CD4-positive, alpha-beta T cell treated with Interleukin-6 for 4 hours (primary cell): ENCODE data around the gene SLC16A6.
"Not testable (repeated sequence)": the region's sequence is repeated elsewhere in the genome, so short reads cannot be mapped to it uniquely, and the experiment has no call there.

Experiments
- DNase-seq: peaks from one replicate; pipeline ENCODE4 v3.0.0-alpha.2; 2020; ENCODE audit warnings: mixed read lengths

The SLC16A6 gene

DNA sequence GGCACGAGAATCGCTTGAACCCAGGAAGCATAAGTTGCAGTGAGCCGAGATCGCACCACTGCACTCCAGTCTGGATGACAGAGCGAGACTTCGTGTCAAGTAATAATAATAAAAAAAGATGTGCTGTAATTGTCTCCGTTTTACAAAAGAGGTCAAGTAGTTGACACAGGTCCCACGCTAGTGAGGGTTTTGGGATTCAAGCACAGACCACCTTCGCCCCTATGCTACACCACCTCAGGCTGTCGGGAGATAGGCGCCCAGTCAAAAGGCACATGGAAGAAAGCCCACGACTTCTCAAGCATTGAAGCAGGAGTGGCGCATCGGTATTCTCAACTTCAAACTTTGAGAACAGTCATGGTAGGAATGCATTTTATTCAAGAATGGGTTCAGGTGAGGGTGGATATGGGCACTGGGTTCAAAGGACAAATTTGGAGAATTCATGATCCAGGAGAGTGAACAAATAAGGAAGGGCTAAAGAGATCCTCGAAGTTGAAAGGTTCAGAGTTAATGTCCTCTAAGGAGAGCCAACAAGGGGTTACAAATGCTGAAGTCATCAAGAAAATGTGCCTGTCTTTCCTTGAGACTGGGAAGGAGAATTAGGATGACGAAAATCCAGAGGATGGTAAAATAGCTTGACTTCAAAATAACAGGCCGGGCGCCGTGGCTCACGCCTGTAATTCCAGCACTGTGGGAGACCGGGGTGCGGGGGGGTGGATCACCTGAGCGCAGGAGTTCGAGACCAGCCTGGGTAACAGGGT, 44.5 kb downstream of the SLC16A6 start:
- DNase-seq = no peak

DNA sequence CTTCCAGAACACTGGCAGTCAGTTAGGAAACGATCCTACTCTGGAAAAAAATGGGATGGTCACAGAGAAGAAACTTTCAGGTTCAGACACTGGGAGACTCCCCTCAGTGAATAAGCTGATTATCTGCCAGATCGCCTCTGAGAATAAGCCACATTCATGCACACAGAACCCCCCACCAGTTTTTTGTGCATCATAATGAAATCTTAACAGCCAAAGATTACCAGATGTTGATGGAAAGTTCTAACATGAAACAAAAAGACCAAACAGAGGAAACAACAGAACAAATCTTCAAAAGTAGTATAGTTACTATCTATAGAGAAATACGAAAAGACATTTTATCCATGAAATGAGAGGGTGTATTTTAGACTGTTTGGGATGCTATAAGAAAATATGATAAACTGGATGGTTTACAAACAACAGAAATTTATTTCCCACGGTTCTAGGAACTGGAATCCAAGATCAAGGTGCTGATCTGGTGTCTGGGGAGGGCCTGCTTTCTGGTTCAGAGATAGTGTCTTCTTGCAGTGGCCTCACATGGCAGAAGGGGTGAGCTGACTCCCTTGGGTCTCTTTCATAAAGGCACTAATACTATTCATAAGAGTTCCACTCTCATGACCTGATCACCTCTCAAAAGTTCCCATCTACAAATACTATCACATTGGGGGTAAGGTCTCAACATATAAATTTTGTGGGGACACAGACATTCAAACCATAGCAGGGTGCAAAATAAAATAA, 51.1 kb downstream of the SLC16A6 start:
- no peak for DNase-seq

DNA sequence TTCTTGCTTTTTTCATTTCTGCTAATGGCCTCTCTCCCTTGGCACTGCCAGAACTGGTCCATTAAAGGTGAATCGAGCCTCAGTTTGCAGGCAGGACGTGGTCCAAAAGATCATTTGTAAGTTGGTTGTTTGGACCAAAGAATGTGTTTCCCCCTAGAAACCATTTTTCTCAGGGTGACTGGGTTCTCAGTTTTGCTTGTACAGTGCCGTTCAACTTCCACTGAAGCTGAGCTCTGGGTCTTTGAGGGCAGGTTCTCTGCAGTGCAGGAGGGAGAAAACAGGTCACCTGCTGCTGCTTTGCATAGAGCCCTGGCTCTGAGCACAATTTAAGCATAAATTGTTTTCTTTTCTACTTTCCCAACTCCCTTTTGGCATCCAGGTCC, 52.1 kb downstream of the SLC16A6 start:
- peak; percentile 30 for DNase-seq

DNA sequence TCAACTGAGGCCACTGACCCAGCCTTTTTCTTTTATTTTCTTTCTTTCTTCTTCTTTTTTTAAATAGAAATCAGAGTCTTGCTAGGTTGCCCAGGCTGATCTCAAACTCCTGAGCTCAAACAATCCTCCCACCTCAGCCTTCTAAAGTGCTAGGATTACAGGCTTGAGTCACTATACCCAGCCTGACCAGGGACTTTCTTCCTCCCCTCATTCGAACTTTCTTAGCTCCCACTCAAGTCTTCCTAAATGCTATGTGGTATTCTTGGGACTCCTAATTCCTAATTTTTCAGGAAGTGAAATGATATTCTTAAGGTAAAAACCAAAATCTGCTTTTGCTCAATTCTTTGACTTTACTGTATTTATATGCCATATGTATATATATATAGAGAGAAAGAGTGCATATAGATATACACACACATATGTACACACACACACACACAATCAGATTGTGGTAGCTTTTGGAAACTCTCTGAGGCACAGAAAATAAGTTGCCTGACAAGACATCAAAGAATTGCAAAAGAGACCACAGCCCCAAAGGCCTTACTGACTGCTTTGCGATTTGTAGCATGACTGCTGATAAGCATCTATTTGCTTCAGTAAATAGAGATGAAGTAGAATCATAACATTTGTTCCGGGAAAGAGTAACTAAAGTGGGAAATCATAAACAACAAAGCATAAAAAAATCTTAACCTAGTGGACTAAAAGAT, 52.6 kb downstream of the SLC16A6 start:
- DNase-seq = peak; percentile 55

DNA sequence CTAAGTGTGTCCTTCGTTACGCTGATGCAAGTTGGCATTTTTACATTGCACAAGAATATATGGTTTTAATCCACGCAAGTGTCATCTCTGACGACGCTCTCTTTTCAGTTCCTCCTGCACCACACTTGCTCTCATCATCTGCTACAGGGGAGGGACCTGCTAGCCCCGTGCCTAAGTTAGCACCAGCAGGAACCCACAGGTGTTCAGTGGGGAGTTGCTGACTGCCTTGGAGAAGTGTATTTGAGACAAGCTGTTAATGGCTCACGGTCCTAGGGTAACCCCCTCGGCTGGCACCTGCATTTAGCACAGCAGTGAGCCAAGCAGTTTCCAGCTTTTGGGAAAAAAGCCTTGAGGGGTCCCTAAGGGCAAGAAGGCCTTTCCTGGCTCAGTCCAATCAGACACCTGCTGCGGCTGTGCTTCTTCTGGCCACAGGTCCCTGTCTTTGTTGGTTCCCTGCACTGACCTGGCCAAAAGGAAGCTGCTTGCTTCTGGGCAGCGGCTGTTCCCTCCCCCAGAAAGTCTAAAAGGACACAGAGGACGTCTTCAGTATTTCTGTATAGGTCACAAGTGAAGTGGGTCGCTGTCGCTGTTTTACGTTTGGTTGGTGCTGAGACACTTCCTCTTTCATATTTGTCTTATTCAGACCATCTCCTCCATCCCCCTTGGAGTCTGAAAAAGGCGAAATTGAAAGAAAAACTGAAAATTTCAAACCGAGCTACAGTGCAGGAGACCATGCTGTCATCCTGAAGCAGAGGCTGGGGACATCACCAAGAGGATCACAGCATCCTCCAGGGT, 53.4 kb downstream of the SLC16A6 start:
- peak; percentile 63 for DNase-seq

DNA sequence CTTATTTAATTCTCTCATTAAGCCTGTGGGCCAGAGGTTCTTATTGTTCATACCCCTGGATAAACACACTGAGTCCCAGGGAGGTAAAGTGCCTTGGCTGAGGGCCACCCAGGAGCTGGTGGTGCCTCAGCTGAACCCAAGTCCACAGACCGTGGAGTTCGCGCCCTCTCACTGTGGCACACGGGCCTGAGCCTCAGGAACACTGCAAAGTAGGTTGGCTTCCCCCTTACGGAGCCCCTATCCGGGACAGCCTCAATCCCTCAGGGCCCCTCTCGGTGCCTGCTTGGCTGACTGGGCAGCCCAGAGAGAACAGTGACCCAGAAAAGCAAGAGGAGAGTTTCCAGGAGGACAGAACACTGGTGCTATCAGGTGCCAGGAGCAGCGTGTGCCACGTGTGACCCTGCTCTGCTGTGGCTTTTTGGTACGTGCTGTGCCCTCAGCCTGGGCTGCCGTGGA, 55.6 kb downstream of the SLC16A6 start:
- not testable (repeated sequence) for DNase-seq

GRCh38 chr17:68234726-68235335, 56.1 kb downstream of the SLC16A6 start:
- DNase-seq = peak; percentile 53

DNA sequence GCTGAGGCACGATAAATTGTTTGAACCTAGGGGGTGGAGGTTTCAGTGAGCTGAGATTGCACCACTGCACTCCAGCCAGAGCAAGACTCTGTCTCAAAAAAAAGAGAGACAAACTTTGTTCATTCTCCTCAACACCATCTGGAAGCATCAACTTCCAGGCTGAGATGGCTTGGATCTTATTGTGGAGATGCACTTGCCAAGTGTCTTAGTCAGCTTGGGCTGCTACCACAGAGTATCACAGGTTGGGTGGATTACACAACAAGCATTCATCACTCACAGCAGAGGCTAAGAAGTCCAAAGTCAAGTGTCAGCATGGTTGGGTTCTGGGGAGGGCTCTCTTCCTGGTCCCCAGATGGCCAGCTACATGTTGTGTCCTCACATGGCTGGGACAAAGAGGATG, 58.2 kb downstream of the SLC16A6 start:
- DNase-seq = not testable (repeated sequence)

- DNase-seq = no peak
Observed at GRCh38 chr17:68231541-68231940, 59.4 kb downstream of the SLC16A6 start.

DNA sequence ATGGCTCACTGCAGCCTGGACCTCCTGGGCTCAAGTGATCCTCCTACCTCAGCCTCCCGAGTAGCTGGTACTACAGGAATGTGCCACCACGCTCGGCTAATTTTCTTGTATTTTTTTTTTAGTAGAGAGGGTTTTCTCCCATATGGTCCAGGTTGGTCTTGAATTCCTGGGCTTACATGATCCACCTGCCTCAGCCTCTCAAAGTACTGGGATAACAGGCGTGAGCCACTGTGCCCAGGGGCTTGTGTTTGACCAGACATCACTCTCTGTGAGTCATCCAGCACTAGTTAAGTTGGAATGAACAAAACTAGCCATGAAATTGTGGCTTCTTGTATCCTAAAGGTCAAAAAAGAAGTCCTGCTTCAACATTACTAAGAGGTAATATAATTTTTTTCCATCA, 59.8 kb downstream of the SLC16A6 start:
- DNase-seq = not testable (repeated sequence)

DNA sequence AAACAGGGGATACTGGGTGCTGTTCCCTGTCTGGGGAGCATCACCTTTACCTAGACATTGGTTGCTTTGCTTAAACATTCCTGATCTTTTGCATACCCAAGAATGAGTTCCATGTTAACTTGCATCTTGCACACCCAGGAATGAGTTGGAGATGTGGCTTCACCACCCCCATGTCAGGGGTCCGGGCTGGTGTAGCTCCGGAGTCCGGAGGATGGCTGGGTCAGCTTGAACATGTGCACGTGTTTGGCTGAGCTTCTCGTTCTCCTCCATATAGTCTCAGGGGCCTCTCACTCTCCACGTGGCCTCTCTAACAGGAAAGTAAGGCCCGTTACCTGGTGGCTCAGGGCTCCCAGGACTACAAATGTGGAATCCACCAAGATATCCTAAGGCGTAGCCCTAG, 61.3 kb downstream of the SLC16A6 start:
- DNase-seq = no peak

GRCh38 chr17:68228817-68229570, 61.9 kb downstream of the SLC16A6 start:
- DNase-seq = no peak

- not testable (repeated sequence) for DNase-seq
Observed at GRCh38 chr17:68228039-68228680, 62.8 kb downstream of the SLC16A6 start.

DNA sequence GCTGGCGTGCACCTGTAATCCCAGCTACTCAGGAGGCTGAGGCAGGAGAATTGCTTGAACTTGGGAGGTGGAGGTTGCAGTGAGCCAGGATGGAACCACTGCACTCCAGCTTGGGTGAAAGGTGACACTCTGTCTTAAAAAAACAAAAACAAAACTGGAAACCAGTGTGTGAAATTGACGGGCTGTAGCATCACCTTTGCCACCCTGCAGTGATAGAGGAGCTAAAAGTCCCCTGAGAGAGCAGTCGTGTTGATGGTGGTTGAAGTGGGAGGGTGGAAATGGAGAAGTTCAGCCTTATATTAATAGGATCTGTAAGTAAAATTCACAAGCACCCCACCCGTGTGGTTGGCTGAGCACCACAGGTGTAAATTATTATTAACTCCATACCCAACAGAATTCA, 65.9 kb downstream of the SLC16A6 start:
- DNase-seq = not testable (repeated sequence)

GRCh38 chr17:68222606-68223005, 68.3 kb downstream of the SLC16A6 start:
- DNase-seq = no peak

- DNase-seq = no peak
Observed at GRCh38 chr17:68221786-68222185, 69.1 kb downstream of the SLC16A6 start.

- DNase-seq = not testable (repeated sequence)
Observed at GRCh38 chr17:68220786-68221185, 70.1 kb downstream of the SLC16A6 start.

GRCh38 chr17:68220186-68220585, 70.7 kb downstream of the SLC16A6 start:
- not testable (repeated sequence) for DNase-seq

- not testable (repeated sequence) for DNase-seq
Observed at GRCh38 chr17:68219429-68219828, 71.5 kb downstream of the SLC16A6 start.
